GM18505 (cell line): ENCODE data around the gene CRISP1.
"Not testable (repeated sequence)": the region's sequence is repeated elsewhere in the genome, so short reads cannot be mapped to it uniquely, and the experiment has no call there.

Experiments
- ATAC-seq: cut with Tn5 transposase; IDR thresholded peaks from one replicate; pipeline ENCODE4 v1.9.1; 2021; ENCODE audit not compliant: unreplicated experiment
- POLR2A ChIP-seq: IDR thresholded peaks from 4 replicates; pipeline ENCODE4 v1.6.1; 2011; ENCODE audit warnings: borderline replicate concordance; ENCODE audit not compliant: insufficient read depth, insufficient read length; ENCODE audit errors: extremely low read depth

CRISP1 gene, protein sequence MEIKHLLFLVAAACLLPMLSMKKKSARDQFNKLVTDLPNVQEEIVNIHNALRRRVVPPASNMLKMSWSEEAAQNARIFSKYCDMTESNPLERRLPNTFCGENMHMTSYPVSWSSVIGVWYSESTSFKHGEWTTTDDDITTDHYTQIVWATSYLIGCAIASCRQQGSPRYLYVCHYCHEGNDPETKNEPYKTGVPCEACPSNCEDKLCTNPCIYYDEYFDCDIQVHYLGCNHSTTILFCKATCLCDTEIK

DNA sequence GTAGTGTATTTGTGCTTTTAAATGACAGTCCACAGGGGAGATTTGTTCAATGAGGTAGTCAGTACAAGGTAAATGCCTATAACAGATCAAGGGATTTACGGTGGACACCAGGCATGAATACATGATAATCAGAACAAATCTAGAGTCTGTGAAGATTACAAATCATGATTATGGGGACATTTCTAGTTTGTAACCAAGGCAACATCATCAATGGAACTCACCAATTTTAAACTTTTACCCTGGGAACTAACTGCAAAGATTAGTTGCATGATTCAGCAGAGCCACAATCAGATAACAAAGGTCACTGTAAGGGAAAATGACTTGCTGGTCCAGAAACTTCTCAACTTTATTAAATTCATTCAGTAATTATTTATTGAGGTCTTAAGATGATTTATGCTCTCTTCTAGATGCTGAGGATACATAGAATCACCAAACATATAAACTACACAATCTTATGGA lies at the start of gene CRISP1:
CRISP1 (minus strand) TSS at position 51 of the 459 bp plus-strand sequence. CDS start 9,135 bp downstream, outside the sequence.
- TF ChIP-seq POLR2A = no peak
- no peak for ATAC-seq

DNA sequence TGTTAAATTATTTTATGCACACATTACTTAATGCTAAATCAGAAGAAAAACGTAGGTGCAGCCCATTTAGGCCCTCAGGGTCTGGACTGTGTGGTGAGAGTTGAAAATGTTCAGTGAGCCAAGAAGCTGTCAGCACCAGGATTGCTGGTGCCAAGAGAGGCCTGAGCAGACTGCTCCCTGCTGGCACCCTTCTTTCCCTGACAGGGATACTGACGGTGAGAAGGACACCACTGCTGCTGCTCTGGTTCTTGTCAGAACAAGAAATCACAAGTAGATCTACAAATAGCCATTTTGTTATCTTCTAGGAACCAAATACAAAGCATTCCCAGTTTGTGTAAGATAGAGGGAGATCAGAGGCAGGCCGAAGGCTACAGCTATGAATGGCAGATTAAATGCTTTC lies 48.7 kb upstream of the CRISP1 start:
- TF ChIP-seq POLR2A = no peak
- no peak for ATAC-seq

DNA sequence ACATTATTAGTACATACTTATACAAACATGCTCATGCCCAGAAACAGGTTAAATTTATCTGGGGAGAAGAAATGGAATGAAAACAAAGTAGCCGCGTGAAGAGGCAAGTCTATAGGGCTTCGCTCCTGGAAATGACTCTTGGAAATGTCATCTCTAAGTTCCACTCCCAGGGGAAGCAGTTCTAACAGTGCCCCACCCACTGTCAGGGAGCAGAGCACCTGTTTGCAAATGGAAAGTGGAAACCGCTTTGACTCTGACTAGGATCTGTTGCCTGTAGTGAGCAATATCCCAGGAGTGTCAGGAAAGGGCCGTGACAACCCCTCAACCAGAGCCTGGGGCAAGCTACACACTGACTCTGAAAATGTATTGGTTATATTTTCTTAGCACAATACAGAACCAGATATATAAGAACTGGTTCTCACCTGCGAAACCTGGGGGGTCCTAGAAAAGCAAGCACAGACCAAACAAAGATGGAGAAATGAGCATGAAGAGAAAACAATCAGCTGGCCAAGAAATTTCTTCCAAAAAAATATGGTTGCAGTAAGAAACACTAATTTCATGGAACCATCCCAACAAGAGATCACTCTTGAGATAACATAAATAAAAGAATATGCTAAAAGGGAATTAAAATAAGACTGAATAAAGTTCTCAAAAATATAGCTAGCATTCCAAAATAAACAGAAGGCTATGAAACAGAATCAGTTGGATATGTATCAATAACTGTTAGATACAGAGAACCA lies 47.5 kb upstream of the CRISP1 start:
- TF ChIP-seq POLR2A = no peak

DNA sequence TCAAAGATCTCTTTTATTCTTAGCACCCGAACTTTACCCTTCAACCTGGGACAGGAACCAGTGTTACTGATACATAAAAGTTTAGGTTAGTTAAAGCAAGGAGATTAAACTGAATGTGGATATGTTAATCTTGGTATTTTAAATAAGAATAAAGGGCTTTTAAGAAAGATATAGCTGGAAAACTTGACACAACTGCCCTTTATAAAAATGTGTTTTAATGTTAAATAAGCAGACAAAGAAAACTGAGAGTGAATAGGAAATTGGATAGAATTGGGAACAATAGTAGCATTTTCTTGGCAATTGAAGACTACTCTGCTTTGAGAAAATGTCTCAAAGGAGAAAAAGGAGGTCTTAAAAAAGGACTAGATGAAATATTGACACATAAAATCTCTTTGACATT lies 45.9 kb upstream of the CRISP1 start:
- TF ChIP-seq POLR2A = no peak
- ATAC-seq = no peak

More for the DNA sequence above, 47.5 kb upstream of the CRISP1 start:
- ATAC-seq = no peak

DNA sequence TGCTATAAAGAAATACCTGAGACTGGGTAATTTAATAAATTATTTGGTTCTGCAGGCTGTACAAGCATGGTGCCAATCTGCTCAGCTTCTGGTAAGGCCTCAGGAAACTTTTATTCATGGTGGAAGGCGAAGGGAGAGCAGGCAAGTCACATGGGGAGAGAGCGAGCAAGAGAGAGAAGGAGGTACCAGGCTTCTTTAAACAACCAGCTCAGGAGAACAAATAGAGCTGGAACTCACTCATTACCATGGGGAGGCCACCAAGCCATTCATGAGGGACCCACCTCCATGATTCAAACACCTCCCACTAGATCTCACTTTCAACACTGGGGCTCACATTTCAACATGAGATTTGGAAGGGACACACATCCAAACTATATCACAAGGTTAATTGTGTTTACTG lies 44.9 kb upstream of the CRISP1 start:
- ATAC-seq = no peak
- no peak for TF ChIP-seq POLR2A

DNA sequence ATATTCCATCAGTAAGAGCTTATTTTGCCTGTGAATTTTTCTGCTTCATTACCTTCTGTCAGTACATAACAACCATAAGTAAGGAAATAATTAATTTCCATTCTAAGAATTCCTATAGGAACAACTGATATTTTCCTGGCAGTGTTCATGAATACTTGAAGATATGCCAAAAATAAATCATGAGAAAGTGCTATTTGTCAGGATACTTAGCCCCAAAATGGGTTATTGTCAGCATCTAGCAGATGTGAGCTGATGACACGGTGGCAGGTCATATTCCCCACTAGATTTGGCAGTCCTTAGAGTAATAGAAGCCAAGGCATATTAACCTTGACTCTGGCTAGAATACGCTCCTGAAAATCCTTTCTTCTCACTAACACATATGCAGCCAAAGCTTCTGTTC lies 43.2 kb upstream of the CRISP1 start:
- TF ChIP-seq POLR2A = no peak
- ATAC-seq = no peak

DNA sequence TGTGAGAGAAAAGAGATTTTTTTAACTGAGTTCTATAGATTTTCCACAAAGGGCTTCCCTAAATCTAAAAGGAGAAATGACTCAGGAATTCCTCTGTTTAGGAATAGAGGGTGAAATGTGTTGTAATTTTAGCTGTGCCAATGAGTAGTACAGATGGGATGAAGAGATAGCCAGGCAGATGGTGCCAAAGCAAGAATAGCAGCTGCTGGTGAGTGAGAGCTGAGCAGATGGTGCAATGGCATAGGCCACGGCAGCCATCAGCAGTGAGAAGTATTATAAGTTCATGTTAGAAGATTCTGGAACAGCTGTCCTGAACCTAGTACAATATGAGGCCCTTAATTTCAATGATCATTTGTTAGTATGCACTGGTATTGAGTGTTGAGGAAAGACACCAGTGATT lies 40.2 kb upstream of the CRISP1 start:
- no peak for ATAC-seq

DNA sequence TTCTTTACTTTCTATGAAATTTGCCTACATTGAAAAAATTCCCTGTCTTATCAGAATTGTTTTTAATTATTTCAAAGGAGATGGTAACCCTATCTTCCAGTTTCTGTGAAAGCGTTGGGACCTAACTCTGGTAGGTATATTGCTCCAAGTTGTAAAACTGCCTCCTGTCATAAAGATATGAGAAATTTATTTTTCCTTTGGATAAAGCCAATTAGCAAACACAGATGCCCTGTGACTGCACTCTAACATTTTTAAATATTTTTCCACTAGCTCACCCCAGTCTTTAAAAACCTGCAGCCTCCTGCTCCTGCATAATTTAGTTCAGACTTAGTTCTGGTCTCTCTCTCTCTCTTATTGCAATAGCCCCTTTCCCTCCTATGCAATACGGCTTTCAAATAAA lies 39.0 kb upstream of the CRISP1 start:
- TF ChIP-seq POLR2A = no peak
- no peak for ATAC-seq

More for the DNA sequence above, 40.2 kb upstream of the CRISP1 start:
- TF ChIP-seq POLR2A = no peak

DNA sequence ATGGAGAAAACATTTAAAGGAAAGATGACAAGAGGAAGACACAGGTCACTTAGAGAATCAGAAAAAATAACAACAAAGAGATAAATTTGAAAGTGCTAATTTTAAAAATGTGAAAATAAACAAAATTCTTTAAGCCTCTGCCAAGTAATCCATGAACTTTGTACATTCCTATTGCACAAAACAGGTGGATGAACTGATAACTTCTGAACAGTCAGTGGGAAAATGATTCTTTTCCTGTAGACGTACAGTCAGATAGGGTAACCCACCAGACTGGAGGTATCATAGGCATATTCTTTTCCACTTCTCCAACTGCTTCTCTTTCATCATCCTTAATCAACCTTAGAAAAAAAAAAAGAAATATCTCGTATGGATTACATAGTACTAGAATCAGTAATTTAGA lies 36.5 kb upstream of the CRISP1 start:
- no peak for ATAC-seq
- no peak for TF ChIP-seq POLR2A

DNA sequence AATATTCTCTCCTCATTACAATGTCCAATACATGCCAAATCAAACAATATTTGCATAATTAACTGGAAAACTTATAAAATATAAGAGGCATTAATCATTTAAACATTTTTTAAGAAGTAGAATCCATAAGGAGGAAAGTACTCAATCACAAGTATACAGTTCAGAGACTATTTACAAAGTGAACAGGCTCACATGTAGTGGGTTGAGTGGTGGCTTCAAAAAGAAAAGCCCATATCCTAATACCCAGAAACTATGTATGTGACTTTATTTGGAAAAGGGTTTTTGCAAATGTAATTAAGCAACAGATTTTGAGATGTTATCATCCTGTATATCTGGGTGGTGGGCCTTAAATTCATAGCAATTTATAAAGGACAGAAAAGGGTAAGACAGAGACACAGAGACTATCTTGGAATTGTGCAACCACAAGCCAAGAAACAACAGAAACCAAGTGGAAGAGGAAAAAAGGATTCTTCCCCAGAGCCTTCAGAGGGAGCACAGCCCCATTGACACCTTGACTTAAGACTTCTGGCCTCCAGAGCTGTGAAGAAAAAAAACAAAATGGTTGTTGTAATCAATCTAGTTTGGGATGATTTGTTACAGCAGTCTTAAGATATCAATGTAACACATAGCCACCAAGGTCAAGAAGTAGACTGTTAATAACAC lies 32.7 kb upstream of the CRISP1 start:
- no peak for TF ChIP-seq POLR2A
- no peak for ATAC-seq

DNA sequence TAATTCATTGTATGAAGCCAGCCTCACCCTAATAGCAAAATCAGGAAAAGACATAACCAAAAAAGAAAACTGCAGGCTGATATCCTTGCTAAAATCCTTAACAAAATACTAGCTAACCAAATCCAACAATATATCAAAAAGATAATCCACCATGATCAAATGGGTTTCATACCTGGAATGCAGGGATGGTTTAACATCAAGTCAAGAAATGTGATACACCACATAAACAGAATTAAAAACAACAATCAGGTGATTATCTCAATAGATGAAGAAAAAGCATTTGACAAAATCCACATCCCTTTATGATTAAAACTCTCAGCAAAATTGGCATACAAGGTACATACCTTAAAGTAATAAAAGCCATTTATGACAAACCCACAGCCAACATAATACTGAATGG lies 29.2 kb upstream of the CRISP1 start:
- ATAC-seq = not testable (repeated sequence)

DNA sequence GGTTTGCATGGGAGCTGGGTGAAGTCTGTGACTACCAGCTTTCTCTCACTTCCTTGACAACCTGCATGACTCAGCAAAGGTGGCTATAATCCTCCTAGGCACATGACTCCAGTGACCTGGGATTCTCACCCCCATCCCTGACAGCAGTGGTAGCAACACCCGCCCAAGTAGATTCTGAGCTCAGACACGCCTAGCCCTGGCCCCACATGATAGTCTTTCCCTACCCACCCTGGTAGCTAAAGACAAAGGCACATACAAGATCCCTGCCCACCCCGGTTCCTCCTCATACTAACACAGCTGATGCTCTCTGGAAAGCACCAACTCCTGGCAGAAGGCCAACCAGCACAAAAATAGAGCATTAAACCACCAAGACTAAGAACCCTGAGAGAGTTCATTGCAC lies 25.9 kb upstream of the CRISP1 start:
- no peak for TF ChIP-seq POLR2A
- no peak for ATAC-seq

DNA sequence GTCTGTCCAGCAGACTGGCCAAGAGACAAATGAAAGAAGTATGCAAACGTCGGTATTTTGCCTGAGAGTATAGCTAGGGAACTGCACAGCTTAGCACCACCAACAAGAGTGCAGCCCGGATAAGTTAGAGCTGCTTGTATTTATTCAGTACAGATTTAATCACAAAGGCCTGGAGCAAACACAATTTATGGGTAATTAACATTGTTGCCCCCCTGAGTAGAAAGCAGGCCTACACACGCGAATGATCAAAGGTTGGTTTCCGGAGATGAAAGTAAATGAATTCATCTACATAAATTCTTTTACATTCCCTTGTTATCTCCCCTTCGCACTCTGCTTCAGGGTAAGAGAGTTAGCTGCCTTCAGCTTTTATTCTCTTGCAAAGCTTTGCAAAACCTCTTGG lies 24.7 kb upstream of the CRISP1 start:
- ATAC-seq = no peak
- TF ChIP-seq POLR2A = no peak

DNA sequence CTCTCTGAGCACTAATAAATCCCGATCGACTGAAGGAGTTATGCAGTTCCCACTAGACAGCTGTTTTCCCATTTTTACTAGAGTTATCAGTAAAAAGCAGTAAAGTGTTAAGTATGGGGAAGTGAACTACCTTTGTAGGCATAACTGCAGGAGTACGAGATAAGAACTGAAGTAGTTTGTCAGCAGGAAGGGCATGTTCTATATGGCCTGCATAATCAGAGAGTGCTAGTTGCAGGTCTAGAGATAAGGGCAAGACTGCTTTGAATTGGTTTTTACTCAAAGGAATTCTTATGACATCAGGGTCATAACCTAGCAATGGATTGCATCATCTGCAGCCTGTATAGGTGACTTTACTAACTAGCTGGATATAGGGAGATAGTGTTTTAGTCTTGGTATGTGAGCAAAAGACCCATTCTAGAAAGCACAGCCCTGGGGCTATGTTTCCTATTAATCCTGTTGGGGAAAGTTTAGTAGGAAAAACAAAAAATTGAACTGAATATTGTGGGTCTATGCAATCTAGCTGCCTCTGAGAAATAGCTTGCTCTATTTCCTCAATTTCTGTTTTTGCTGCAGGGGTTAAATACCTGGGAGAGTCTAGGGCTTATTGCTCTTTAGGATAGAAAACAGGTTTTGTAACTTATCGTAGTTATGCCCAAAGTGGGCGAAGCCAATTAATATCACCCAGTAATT lies 22.6 kb upstream of the CRISP1 start:
- no peak for ATAC-seq
- TF ChIP-seq POLR2A = no peak

DNA sequence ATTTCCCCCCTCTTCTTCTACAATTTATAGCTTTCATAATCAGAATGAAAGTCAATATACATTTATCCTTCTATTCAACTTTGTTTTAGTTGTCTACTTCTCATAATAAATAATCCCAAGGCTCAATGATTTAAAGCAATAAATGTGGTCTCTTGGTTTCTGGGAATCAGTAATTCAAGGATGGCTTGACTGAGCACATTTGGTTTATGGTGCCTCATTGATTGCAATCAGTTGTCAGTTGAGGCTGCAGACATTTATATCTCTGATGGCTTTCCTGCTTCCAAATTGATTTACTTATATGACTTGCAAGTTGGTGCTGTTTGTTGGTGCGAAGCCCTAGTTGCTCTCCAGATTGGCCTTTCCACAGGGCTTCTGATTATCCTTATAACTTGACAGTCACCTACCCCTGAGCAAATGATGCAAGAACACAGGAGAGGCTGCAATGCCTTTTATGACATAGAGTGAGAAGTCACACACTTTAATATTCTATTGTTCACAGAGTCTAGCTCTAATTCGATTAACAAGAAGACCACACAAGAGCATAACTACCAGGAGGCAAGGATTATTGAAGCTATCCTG lies 2.7 kb upstream of the CRISP1 start:
- no peak for TF ChIP-seq POLR2A

More for the DNA sequence above, 2.7 kb upstream of the CRISP1 start:
- ATAC-seq = no peak
